Effector CD4-positive, alpha-beta T cell (primary cell): ENCODE measurements around the gene WDR54.
"Not testable (repeated sequence)": the region's sequence is repeated elsewhere in the genome, so short reads cannot be mapped to it uniquely, and the experiment has no call there.

ENCODE experiments used
- DNase-seq: peaks from one replicate; pipeline ENCODE4 v3.0.0-alpha.2; 2020

WDR54 gene

GRCh38 chr2:74429487-74430451 is 8.2 kb downstream of the WDR54 start:
- DNase-seq, result no peak

GRCh38 chr2:74430502-74430901 is 9.0 kb downstream of the WDR54 start:
- no peak for DNase-seq

GRCh38 chr2:74436111-74436805 is 14.7 kb downstream of the WDR54 start:
- DNase-seq, result no peak

GRCh38 chr2:74436848-74437695 is 15.5 kb downstream of the WDR54 start:
- no peak for DNase-seq

- no peak for DNase-seq
Measured at GRCh38 chr2:74438248-74438647, 16.7 kb downstream of the WDR54 start.

GRCh38 chr2:74439373-74439772 is 17.8 kb downstream of the WDR54 start:
- no peak for DNase-seq

GRCh38 chr2:74439803-74440377 is 18.4 kb downstream of the WDR54 start:
- DNase-seq, result no peak

GRCh38 chr2:74440378-74441169 is 19.0 kb downstream of the WDR54 start:
- no peak for DNase-seq

GRCh38 chr2:74441170-74441689 is 19.7 kb downstream of the WDR54 start:
- no peak for DNase-seq

- DNase-seq, result no peak
Measured at GRCh38 chr2:74441690-74442482, 20.4 kb downstream of the WDR54 start, which contains the start of gene RTKN. Gene RTKN, minus strand, starts transcription at chr2:74441937. Its CDS starts 121 bp downstream, at chr2:74441816.

- not testable (repeated sequence) for DNase-seq
Measured at GRCh38 chr2:74442483-74443297, 21.2 kb downstream of the WDR54 start.

GRCh38 chr2:74444498-74445318 is 23.2 kb downstream of the WDR54 start:
- DNase-seq, result no peak

GRCh38 chr2:74447230-74447999 is 25.9 kb downstream of the WDR54 start:
- DNase-seq, result no peak

GRCh38 chr2:74448771-74449170 is 27.2 kb downstream of the WDR54 start:
- DNase-seq, result no peak

- DNase-seq, result no peak
Measured at GRCh38 chr2:74450570-74451190, 29.1 kb downstream of the WDR54 start.

- peak; percentile 95 for DNase-seq
Measured at GRCh38 chr2:74454654-74455511, 33.4 kb downstream of the WDR54 start, which contains the start of gene INO80B. Gene INO80B, plus strand, starts transcription at chr2:74455087. Its CDS starts 30 bp downstream, at chr2:74455117.
